Suprapubic skin (tissue), 4 donors: Measurements from ENCODE around the gene PPP4R2.

Experiments used
- EP300 ChIP-seq: sonication (generic); formaldehyde crosslinking; IDR thresholded peaks from one replicate; pipeline ENCODE4 v1.6.1; 2017; ENCODE audit warnings: antibody characterized with exemption
- POLR2A ChIP-seq, 2 donors: fragments of 450-650 bp; IDR thresholded peaks; one replicate each; pipeline ENCODE4 v1.6.1; 2017; ENCODE audit warnings: antibody characterized with exemption in 2 of 2, mild to moderate bottlenecking in 2 of 2, moderate library complexity in 2 of 2
- POLR2AphosphoS5 ChIP-seq, 3 donors: sonication (generic); formaldehyde crosslinking; IDR thresholded peaks; one replicate each; pipeline ENCODE4 v1.6.1; 2017; ENCODE audit warnings: antibody characterized with exemption in 3 of 3
- TF ChIP-seq, protein P1 (sequence below), 2 donors: fragments of 200-600 bp in 1 of 2; fragments of 450-650 bp in 1 of 2; sonication (generic) in 1 of 2; IDR thresholded peaks; one replicate each; pipeline ENCODE4 v1.5.1; 2016 to 2019; ENCODE audit warnings: antibody characterized with exemption in 2 of 2, mild to moderate bottlenecking in 1 of 2, moderate library complexity in 1 of 2

DNA sequence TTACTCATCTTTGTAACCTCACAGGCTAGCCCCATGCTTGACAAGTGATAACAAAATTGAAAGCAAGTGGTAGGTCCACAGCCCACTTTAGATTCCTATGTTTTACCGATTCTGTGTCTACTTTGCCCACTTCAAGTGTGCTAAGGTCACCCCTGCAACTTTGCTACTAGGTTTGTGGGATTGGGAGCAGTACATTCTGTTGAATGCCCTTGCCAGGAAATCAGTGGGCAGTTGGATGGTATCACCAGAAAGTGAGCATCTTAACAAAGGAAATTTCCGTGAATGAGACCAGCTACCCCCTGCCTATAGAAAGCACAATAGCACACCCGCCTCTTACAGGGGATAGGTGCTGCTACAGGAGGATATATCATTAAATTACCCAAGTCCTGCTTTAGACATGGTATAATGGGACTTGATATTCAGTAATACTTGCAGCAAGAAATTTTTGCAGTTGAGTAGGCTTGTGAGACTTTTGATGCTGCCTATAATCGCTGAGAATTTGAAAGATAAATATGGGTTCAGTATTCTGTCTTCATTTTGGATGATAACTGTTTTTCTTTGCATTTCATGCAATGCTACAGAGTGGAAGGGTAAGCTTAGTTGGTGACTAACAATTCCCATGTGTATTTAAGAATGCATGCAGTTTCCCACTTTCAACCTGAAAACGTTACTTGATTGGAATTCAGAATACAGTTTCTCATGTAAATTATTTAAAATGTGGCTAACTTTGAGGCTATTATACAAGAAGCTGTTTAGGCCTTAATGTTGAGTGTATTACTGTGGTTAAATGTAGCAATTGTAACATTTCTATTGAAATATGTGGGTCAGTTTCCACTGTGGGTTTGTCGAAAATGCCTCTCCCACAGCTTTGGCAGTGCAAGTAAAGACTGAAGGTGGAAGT, 74.3 kb downstream of the PPP4R2 start:
- TF ChIP-seq POLR2A (IDR thresholded peaks at IDR 0.05) (no peak), POLR2AphosphoS5 (IDR thresholded peaks at IDR 0.05) (no peak), EP300 (no peak)
- TF ChIP-seq, protein P1, sequence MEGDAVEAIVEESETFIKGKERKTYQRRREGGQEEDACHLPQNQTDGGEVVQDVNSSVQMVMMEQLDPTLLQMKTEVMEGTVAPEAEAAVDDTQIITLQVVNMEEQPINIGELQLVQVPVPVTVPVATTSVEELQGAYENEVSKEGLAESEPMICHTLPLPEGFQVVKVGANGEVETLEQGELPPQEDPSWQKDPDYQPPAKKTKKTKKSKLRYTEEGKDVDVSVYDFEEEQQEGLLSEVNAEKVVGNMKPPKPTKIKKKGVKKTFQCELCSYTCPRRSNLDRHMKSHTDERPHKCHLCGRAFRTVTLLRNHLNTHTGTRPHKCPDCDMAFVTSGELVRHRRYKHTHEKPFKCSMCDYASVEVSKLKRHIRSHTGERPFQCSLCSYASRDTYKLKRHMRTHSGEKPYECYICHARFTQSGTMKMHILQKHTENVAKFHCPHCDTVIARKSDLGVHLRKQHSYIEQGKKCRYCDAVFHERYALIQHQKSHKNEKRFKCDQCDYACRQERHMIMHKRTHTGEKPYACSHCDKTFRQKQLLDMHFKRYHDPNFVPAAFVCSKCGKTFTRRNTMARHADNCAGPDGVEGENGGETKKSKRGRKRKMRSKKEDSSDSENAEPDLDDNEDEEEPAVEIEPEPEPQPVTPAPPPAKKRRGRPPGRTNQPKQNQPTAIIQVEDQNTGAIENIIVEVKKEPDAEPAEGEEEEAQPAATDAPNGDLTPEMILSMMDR (IDR thresholded peaks at IDR 0.05), result no peak
